ENCODE results near the gene HYAL2. TPM values are rescaled to one million over a fixed set of nuclear protein-coding genes. Genes with fewer than 3 reads are reported as not detected.

Gene HYAL2
- polyA plus RNA-seq, 3 donors, result 18.3 to 25.8 (median 18.9) TPM

GRCh38 chr3:50289130-50289529 lies 33.4 kb downstream of the HYAL2 start:
- Mint-ChIP-seq H3K4me1 (peaks cover 14% of the 10 kb centered on the region), H3K27ac (peak overlapping the region in 1 of 7 donors; percentile 55), H3K36me3 (peaks cover 23 to 34% of the 10 kb centered on the region in 2 donors), H3K27me3 (ENCODE audit: low read depth in 3 of 3) (peaks cover 0 to 2% (median 1%) of the 10 kb centered on the region in 3 donors), H3K4me3 (no peak overlapping the region), H3K9me3 (no peaks in the 10 kb centered on the region)
- peaks cover 16 to 22% of the 10 kb centered on the region in 2 donors for H3K4me1 ChIP-seq (ENCODE audit: control insufficient read depth in 1 of 2, insufficient read depth in 2 of 2, low read length in 2 of 2)
- no peak overlapping the region for H3K27ac ChIP-seq (ENCODE audit: low read depth in 1 of 2, low read length in 2 of 2)
- H3K9ac ChIP-seq (ENCODE audit: insufficient read depth, low read length, poor library complexity, severe bottlenecking), result no peak overlapping the region
- intact Hi-C loops (cut with micrococcal nuclease), result no loop called here
- H3K79me2 ChIP-seq (ENCODE audit: insufficient read depth, low read length), result peaks cover 18% of the 10 kb centered on the region
- no CpG with 5 or more reads among the region's 6 CpGs for WGBS (ENCODE audit: insufficient coverage)
- H3K27me3 ChIP-seq (ENCODE audit: control insufficient read depth in 2 of 2, insufficient read depth in 2 of 2, low read length in 2 of 2), result no peaks in the 10 kb centered on the region
- no peaks in the 10 kb centered on the region for H4K20me1 ChIP-seq (ENCODE audit: insufficient read depth, low read length)
- DNase-seq, result peak in 1 of 3 donors; percentile 4
- no peaks in the 10 kb centered on the region for H3K9me3 ChIP-seq (replicated peaks in 1 of 2; ENCODE audit: control insufficient read depth in 1 of 2, insufficient read depth in 1 of 2, low read length in 2 of 2)
- H3K4me2 ChIP-seq (replicated peaks; ENCODE audit: extremely low read depth, low read length, poor library complexity, severe bottlenecking), result no peak overlapping the region
- no peak overlapping the region for H3K4me3 ChIP-seq (replicated peaks in 1 of 3; ENCODE audit: low read depth in 2 of 3, low read length in 3 of 3)
- H3K36me3 ChIP-seq (replicated peaks in 1 of 2; ENCODE audit: control insufficient read depth in 1 of 2, insufficient read depth in 2 of 2, low read length in 2 of 2), result peaks cover 34 to 41% of the 10 kb centered on the region in 2 donors
- TF ChIP-seq CTCF (IDR thresholded peaks at IDR 0.05), result no peak
- H2AFZ ChIP-seq (ENCODE audit: insufficient read depth, low read depth, low read length, poor library complexity, severe bottlenecking), result no peak overlapping the region

GRCh38 chr3:50288387-50289007 lies 34.0 kb downstream of the HYAL2 start:
- peaks cover 23 to 34% of the 10 kb centered on the region in 2 donors for H3K36me3 Mint-ChIP-seq
- H3K79me2 ChIP-seq (ENCODE audit: insufficient read depth, low read length), result peaks cover 18% of the 10 kb centered on the region
- peak overlapping the region in 1 of 7 donors; percentile 69 for H3K27ac Mint-ChIP-seq
- no peak overlapping the region for H3K4me3 Mint-ChIP-seq
- H3K4me1 Mint-ChIP-seq, result peaks cover 14% of the 10 kb centered on the region
- H3K4me3 ChIP-seq (replicated peaks in 1 of 3; ENCODE audit: low read depth in 2 of 3, low read length in 3 of 3), result no peak overlapping the region
- intact Hi-C loops (cut with micrococcal nuclease), result no loop called here
- H3K27ac ChIP-seq (ENCODE audit: low read depth in 1 of 2, low read length in 2 of 2), result no peak overlapping the region
- no peak overlapping the region for H3K9ac ChIP-seq (ENCODE audit: insufficient read depth, low read length, poor library complexity, severe bottlenecking)
- no peaks in the 10 kb centered on the region for H4K20me1 ChIP-seq (ENCODE audit: insufficient read depth, low read length)
- H3K4me2 ChIP-seq (replicated peaks; ENCODE audit: extremely low read depth, low read length, poor library complexity, severe bottlenecking), result no peak overlapping the region
- WGBS (ENCODE audit: insufficient coverage), result 99% methylated on average over 21 of the region's 23 CpGs
- no peak for TF ChIP-seq CTCF (IDR thresholded peaks at IDR 0.05)
- peaks cover 0 to 2% (median 1%) of the 10 kb centered on the region in 3 donors for H3K27me3 Mint-ChIP-seq (ENCODE audit: low read depth in 3 of 3)
- H2AFZ ChIP-seq (ENCODE audit: insufficient read depth, low read depth, low read length, poor library complexity, severe bottlenecking), result no peak overlapping the region
- H3K9me3 Mint-ChIP-seq, result no peaks in the 10 kb centered on the region
- H3K9me3 ChIP-seq (replicated peaks in 1 of 2; ENCODE audit: control insufficient read depth in 1 of 2, insufficient read depth in 1 of 2, low read length in 2 of 2), result no peaks in the 10 kb centered on the region
- no peaks in the 10 kb centered on the region for H3K27me3 ChIP-seq (ENCODE audit: control insufficient read depth in 2 of 2, insufficient read depth in 2 of 2, low read length in 2 of 2)
- H3K4me1 ChIP-seq (ENCODE audit: control insufficient read depth in 1 of 2, insufficient read depth in 2 of 2, low read length in 2 of 2), result peaks cover 16 to 22% of the 10 kb centered on the region in 2 donors
- DNase-seq, result peak in 1 of 3 donors; percentile 4
- peaks cover 34 to 41% of the 10 kb centered on the region in 2 donors for H3K36me3 ChIP-seq (replicated peaks in 1 of 2; ENCODE audit: control insufficient read depth in 1 of 2, insufficient read depth in 2 of 2, low read length in 2 of 2)

Measured in CD14-positive monocyte (primary cell).